ENCODE data around the gene EPSTI1.

- no peak for TF ChIP-seq CTCF (IDR thresholded peaks at IDR 0.05)
- no peak for TF ChIP-seq ZFX (IDR thresholded peaks at IDR 0.05; ENCODE audit: borderline replicate concordance)
Measured at GRCh38 chr13:42992764-42993122, 702 bp upstream of the EPSTI1 start.
